ENCODE data around the gene SYPL1.
A peak's percentile ranks its signal among the peaks of the same experiment; 100 is the strongest.

Gene SYPL1

GRCh38 chr7:106142136-106142535, 30.0 kb upstream of the SYPL1 start:
- H3K4me3 ChIP-seq (ENCODE audit: low read length) = no peak overlapping the region
- no peak for TF ChIP-seq EZH2phosphoT487 (IDR thresholded peaks at IDR 0.05; ENCODE audit: borderline replicate concordance, low read length)
- TF ChIP-seq, protein P1, sequence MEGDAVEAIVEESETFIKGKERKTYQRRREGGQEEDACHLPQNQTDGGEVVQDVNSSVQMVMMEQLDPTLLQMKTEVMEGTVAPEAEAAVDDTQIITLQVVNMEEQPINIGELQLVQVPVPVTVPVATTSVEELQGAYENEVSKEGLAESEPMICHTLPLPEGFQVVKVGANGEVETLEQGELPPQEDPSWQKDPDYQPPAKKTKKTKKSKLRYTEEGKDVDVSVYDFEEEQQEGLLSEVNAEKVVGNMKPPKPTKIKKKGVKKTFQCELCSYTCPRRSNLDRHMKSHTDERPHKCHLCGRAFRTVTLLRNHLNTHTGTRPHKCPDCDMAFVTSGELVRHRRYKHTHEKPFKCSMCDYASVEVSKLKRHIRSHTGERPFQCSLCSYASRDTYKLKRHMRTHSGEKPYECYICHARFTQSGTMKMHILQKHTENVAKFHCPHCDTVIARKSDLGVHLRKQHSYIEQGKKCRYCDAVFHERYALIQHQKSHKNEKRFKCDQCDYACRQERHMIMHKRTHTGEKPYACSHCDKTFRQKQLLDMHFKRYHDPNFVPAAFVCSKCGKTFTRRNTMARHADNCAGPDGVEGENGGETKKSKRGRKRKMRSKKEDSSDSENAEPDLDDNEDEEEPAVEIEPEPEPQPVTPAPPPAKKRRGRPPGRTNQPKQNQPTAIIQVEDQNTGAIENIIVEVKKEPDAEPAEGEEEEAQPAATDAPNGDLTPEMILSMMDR (IDR thresholded peaks at IDR 0.05; ENCODE audit: low read depth, low read length, poor library complexity, severe bottlenecking) = no peak
- H3K9me3 ChIP-seq (ENCODE audit: control insufficient read depth, insufficient read depth, low read length) = no peaks in the 10 kb centered on the region
- no peaks in the 10 kb centered on the region for H3K27me3 ChIP-seq (ENCODE audit: control insufficient read depth, low read length)
- no peak overlapping the region for H3K27ac ChIP-seq (ENCODE audit: low read depth, low read length)
- H4K20me1 ChIP-seq (ENCODE audit: control insufficient read depth, insufficient read depth, low read depth, low read length) = no peaks in the 10 kb centered on the region
- peaks cover 21% of the 10 kb centered on the region for H3K4me1 ChIP-seq (ENCODE audit: control insufficient read depth, low read length)
- H3K36me3 ChIP-seq (ENCODE audit: control insufficient read depth, low read length) = no peaks in the 10 kb centered on the region
- H3K9me2 ChIP-seq (replicated peaks; ENCODE audit: control insufficient read depth, low read length) = no peaks in the 10 kb centered on the region
- H3F3A ChIP-seq (ENCODE audit: control insufficient read depth, insufficient read depth) = no peaks in the 10 kb centered on the region
- H3K79me2 ChIP-seq (ENCODE audit: control insufficient read depth, low read length) = no peaks in the 10 kb centered on the region
- H3K4me2 ChIP-seq (ENCODE audit: low read length) = no peak overlapping the region

DNA sequence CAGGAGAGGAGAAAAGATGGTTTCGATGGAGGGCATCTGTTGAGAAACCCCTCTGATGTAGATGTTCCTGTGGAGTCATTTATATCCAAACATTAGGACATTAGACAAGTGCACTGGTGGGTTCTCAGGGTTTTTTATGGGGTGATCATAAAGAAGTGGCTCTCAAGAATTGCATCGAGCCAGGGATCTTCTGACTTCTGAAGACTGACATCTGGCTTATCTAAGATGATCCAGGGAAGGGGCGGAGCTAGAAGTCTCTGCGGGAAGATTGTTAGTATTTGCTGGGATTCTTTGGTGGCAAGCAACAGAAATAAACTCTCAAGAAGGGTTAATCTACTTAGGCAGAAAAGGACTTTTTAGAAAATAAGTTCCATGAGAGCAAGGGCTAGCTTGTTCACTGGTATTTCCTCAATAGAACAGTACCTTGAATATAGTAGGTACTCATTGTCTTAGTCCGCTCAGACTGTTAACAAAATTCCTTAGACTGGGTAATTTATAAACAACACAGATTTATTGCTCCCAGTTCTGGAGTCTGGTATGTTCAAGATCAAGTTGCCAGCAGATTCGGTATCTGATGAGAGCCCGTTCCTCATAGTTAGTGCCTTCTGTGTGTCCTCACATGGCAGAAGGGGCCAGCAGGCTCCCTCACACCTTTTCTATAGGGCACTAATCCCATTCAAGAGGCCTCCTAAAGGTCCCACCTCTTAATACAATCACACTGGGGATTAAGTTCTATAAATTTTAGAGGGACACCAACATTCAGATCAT, 28.5 kb upstream of the SYPL1 start:
- TF ChIP-seq EZH2phosphoT487 (IDR thresholded peaks at IDR 0.05; ENCODE audit: borderline replicate concordance, low read length) = no peak
- TF ChIP-seq, protein P1 (IDR thresholded peaks at IDR 0.05; ENCODE audit: low read depth, low read length, poor library complexity, severe bottlenecking) = no peak
- Histone ChIP-seq H3K36me3 (ENCODE audit: control insufficient read depth, low read length) (no peaks in the 10 kb centered on the region), H3K4me3 (ENCODE audit: low read length) (no peak overlapping the region), H3K4me1 (ENCODE audit: control insufficient read depth, low read length) (peaks cover 21% of the 10 kb centered on the region), H3K79me2 (ENCODE audit: control insufficient read depth, low read length) (no peaks in the 10 kb centered on the region), H3K27ac (ENCODE audit: low read depth, low read length) (no peak overlapping the region), H3F3A (ENCODE audit: control insufficient read depth, insufficient read depth) (no peaks in the 10 kb centered on the region), H3K9me3 (ENCODE audit: control insufficient read depth, insufficient read depth, low read length) (no peaks in the 10 kb centered on the region), H3K27me3 (ENCODE audit: control insufficient read depth, low read length) (no peaks in the 10 kb centered on the region), H4K20me1 (ENCODE audit: control insufficient read depth, insufficient read depth, low read depth, low read length) (no peaks in the 10 kb centered on the region), H3K9me2 (replicated peaks; ENCODE audit: control insufficient read depth, low read length) (no peaks in the 10 kb centered on the region), H3K4me2 (ENCODE audit: low read length) (no peak overlapping the region)

- Histone ChIP-seq H3K27me3 (ENCODE audit: control insufficient read depth, low read length) (no peaks in the 10 kb centered on the region), H3F3A (ENCODE audit: control insufficient read depth, insufficient read depth) (no peaks in the 10 kb centered on the region), H3K4me1 (ENCODE audit: control insufficient read depth, low read length) (peaks cover 21% of the 10 kb centered on the region), H4K20me1 (ENCODE audit: control insufficient read depth, insufficient read depth, low read depth, low read length) (no peaks in the 10 kb centered on the region), H3K79me2 (ENCODE audit: control insufficient read depth, low read length) (no peaks in the 10 kb centered on the region), H3K27ac (ENCODE audit: low read depth, low read length) (no peak overlapping the region), H3K9me3 (ENCODE audit: control insufficient read depth, insufficient read depth, low read length) (no peaks in the 10 kb centered on the region), H3K36me3 (ENCODE audit: control insufficient read depth, low read length) (no peaks in the 10 kb centered on the region), H3K9me2 (replicated peaks; ENCODE audit: control insufficient read depth, low read length) (no peaks in the 10 kb centered on the region), H3K4me2 (ENCODE audit: low read length) (0 out of 2 replicates have a peak overlapping the region, but pooled peaks have one; percentile 6), H3K4me3 (ENCODE audit: low read length) (no peak overlapping the region)
- TF ChIP-seq EZH2phosphoT487 (IDR thresholded peaks at IDR 0.05; ENCODE audit: borderline replicate concordance, low read length) = no peak
- TF ChIP-seq, protein P1 (IDR thresholded peaks at IDR 0.05; ENCODE audit: low read depth, low read length, poor library complexity, severe bottlenecking) = no peak
Measured at GRCh38 chr7:106139265-106140251, 27.4 kb upstream of the SYPL1 start.

All from DOHH2 (cell line).